Measurements from ENCODE around the gene EIF4E.

DNA sequence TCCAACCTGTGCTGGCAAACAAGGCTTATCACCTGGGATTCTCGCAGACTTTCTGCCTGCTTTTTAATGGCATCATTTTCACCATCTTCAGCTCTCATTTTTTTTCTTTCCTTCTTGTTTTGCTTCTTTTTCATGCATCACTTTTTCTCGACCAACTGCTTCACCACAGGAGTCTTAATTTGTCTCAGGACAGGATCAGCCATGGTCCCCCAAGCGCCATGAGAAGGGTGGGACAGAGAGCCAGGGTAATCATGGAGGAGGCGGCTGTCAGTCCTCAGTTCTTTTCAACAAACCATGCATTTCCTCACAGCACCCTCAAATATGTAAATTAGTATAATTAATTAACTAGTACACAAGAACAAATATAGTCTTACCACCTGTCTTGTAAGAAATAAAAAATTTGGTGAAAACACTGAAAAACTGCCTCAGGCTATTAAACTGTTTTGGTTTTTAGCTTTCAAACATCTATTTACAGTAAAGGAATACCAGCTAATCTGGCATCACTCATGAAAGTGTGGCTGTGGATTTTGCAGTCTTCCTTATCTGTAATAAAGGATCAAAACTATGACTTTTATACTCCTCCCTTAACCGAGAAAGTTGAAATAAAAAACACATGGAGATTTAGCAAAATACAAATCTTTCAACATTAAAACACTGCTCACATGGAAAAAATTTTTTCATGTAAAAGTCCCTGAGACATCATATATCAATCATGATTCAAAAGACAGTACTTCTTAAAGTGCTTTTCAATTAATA is 19.1 kb downstream of the EIF4E start:
- TF ChIP-seq POLR2AphosphoS5 (IDR thresholded peaks at IDR 0.05) (no peak), POLR2A (IDR thresholded peaks at IDR 0.05) (no peak), EP300 (IDR thresholded peaks at IDR 0.05) (no peak)
- TF ChIP-seq, protein P1, sequence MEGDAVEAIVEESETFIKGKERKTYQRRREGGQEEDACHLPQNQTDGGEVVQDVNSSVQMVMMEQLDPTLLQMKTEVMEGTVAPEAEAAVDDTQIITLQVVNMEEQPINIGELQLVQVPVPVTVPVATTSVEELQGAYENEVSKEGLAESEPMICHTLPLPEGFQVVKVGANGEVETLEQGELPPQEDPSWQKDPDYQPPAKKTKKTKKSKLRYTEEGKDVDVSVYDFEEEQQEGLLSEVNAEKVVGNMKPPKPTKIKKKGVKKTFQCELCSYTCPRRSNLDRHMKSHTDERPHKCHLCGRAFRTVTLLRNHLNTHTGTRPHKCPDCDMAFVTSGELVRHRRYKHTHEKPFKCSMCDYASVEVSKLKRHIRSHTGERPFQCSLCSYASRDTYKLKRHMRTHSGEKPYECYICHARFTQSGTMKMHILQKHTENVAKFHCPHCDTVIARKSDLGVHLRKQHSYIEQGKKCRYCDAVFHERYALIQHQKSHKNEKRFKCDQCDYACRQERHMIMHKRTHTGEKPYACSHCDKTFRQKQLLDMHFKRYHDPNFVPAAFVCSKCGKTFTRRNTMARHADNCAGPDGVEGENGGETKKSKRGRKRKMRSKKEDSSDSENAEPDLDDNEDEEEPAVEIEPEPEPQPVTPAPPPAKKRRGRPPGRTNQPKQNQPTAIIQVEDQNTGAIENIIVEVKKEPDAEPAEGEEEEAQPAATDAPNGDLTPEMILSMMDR (IDR thresholded peaks at IDR 0.05) = no peak

All from gastroesophageal sphincter (tissue), 3 donors.